ENCODE results near the gene ERF. TPM values are rescaled to one million over a fixed set of nuclear protein-coding genes. Genes with fewer than 3 reads are reported as not detected.

ERF gene
- total RNA-seq, 2 experiments from 2014 or later = 56.5 to 57.9 TPM

GRCh38 chr19:42233678-42234292 lies 21.1 kb downstream of the ERF start:
- peak overlapping the region; percentile 41 for H3K27ac Mint-ChIP-seq
- peaks cover 60% of the 10 kb centered on the region for H3K36me3 Mint-ChIP-seq (ENCODE audit: low read depth)
- H3K4me3 Mint-ChIP-seq = no peak overlapping the region
- no peak for DNase-seq
- POLR2A ChIA-PET = no interaction called here
- peaks cover 22% of the 10 kb centered on the region for H3K4me1 Mint-ChIP-seq
- no peaks in the 10 kb centered on the region for H3K27me3 Mint-ChIP-seq
- CTCF ChIA-PET = interaction anchor here (0.6 to 3.1 kb wide), 5 partner anchors 9 to 46 kb away, joined by 3 to 11 read pairs (median 6); partner anchors contain the start of gene GSK3A
- H3K9me3 Mint-ChIP-seq = no peaks in the 10 kb centered on the region

- Mint-ChIP-seq H3K27ac (no peak overlapping the region), H3K4me1 (peaks cover 24% of the 10 kb centered on the region), H3K27me3 (no peaks in the 10 kb centered on the region), H3K9me3 (no peaks in the 10 kb centered on the region), H3K36me3 (ENCODE audit: low read depth) (peaks cover 62% of the 10 kb centered on the region), H3K4me3 (no peak overlapping the region)
- ChIA-PET CTCF (interaction anchor here (1.7 to 3.1 kb wide), 2 partner anchors 10 to 46 kb away, joined by 6 to 11 read pairs; partner anchors contain the start of gene GSK3A), POLR2A (no interaction called here)
- no peak for DNase-seq
Measured at GRCh38 chr19:42233106-42233505, 21.8 kb downstream of the ERF start.

GRCh38 chr19:42232435-42232834 lies 22.5 kb downstream of the ERF start:
- Mint-ChIP-seq H3K9me3 (no peaks in the 10 kb centered on the region), H3K27ac (no peak overlapping the region), H3K27me3 (no peaks in the 10 kb centered on the region), H3K36me3 (ENCODE audit: low read depth) (peaks cover 66% of the 10 kb centered on the region), H3K4me3 (no peak overlapping the region), H3K4me1 (peaks cover 25% of the 10 kb centered on the region)
- CTCF ChIA-PET = interaction anchor here (3.1 kb wide), 1 partner anchor 10 kb away, joined by 11 read pairs; the partner anchor contains the start of gene GSK3A
- POLR2A ChIA-PET = no interaction called here
- no peak for DNase-seq

- Mint-ChIP-seq H3K36me3 (ENCODE audit: low read depth) (peaks cover 61% of the 10 kb centered on the region), H3K4me3 (no peak overlapping the region), H3K4me1 (peaks cover 28% of the 10 kb centered on the region), H3K9me3 (no peaks in the 10 kb centered on the region), H3K27me3 (no peaks in the 10 kb centered on the region), H3K27ac (no peak overlapping the region)
- no peak for DNase-seq
- POLR2A ChIA-PET = no interaction called here
- CTCF ChIA-PET = interaction anchor here (4.0 kb wide), 1 partner anchor 13 kb away, joined by 12 read pairs; the partner anchor contains the start of gene GSK3A
Measured at GRCh38 chr19:42230571-42230970, 24.4 kb downstream of the ERF start.

GRCh38 chr19:42229855-42230351 lies 25.0 kb downstream of the ERF start:
- Mint-ChIP-seq H3K4me3 (no peak overlapping the region), H3K27ac (peak overlapping the region; percentile 85), H3K27me3 (no peaks in the 10 kb centered on the region), H3K9me3 (no peaks in the 10 kb centered on the region), H3K4me1 (peaks cover 28% of the 10 kb centered on the region), H3K36me3 (ENCODE audit: low read depth) (peaks cover 57% of the 10 kb centered on the region)
- no peak for DNase-seq
- POLR2A ChIA-PET = no interaction called here
- CTCF ChIA-PET = interaction anchor here (4.0 kb wide), 1 partner anchor 14 kb away, joined by 12 read pairs; the partner anchor contains the start of gene GSK3A

GRCh38 chr19:42229301-42229854 lies 25.6 kb downstream of the ERF start:
- CTCF ChIA-PET = interaction anchor here (4.0 kb wide), 1 partner anchor 15 kb away, joined by 12 read pairs; the partner anchor contains the start of gene GSK3A

GRCh38 chr19:42228641-42229040 lies 26.3 kb downstream of the ERF start:
- Mint-ChIP-seq H3K27me3 (no peaks in the 10 kb centered on the region), H3K27ac (no peak overlapping the region), H3K9me3 (no peaks in the 10 kb centered on the region), H3K4me3 (no peak overlapping the region), H3K4me1 (peaks cover 31% of the 10 kb centered on the region), H3K36me3 (ENCODE audit: low read depth) (peaks cover 60% of the 10 kb centered on the region)
- ChIA-PET CTCF (interaction anchor here (0.6 to 4.0 kb wide), 2 partner anchors 15 to 172 kb away, joined by 4 to 12 read pairs; partner anchors contain the start of gene GSK3A), POLR2A (interaction anchor here (0.6 kb wide), 2 partner anchors 158 to 1055 kb away, joined by 3 to 6 read pairs; no protein-coding TSS in a partner anchor)
- no peak for DNase-seq

More at GRCh38 chr19:42229301-42229854, 25.6 kb downstream of the ERF start:
- POLR2A ChIA-PET = no interaction called here
- no peak overlapping the region for H3K4me3 Mint-ChIP-seq
- H3K4me1 Mint-ChIP-seq = peaks cover 28% of the 10 kb centered on the region
- H3K27me3 Mint-ChIP-seq = no peaks in the 10 kb centered on the region
- no peak for DNase-seq
- H3K9me3 Mint-ChIP-seq = no peaks in the 10 kb centered on the region
- peak overlapping the region; percentile 85 for H3K27ac Mint-ChIP-seq
- peaks cover 61% of the 10 kb centered on the region for H3K36me3 Mint-ChIP-seq (ENCODE audit: low read depth)

GRCh38 chr19:42226886-42227285 lies 28.0 kb downstream of the ERF start:
- CTCF ChIA-PET = interaction anchor here (0.5 to 4.0 kb wide), 3 partner anchors 17 to 37 kb away, joined by 3 to 12 read pairs (median 3); partner anchors contain the start of gene GSK3A
- POLR2A ChIA-PET = no interaction called here
- H3K4me1 Mint-ChIP-seq = peaks cover 41% of the 10 kb centered on the region
- peak overlapping the region; percentile 76 for H3K27ac Mint-ChIP-seq
- H3K36me3 Mint-ChIP-seq (ENCODE audit: low read depth) = peaks cover 52% of the 10 kb centered on the region
- H3K27me3 Mint-ChIP-seq = no peaks in the 10 kb centered on the region
- H3K4me3 Mint-ChIP-seq = no peak overlapping the region
- no peak for DNase-seq
- no peaks in the 10 kb centered on the region for H3K9me3 Mint-ChIP-seq

- Mint-ChIP-seq H3K9me3 (no peaks in the 10 kb centered on the region), H3K27ac (no peak overlapping the region), H3K4me3 (no peak overlapping the region), H3K4me1 (peaks cover 41% of the 10 kb centered on the region), H3K27me3 (no peaks in the 10 kb centered on the region), H3K36me3 (ENCODE audit: low read depth) (peaks cover 44% of the 10 kb centered on the region)
- POLR2A ChIA-PET = no interaction called here
- DNase-seq = no peak
- CTCF ChIA-PET = interaction anchor here (1.0 to 1.4 kb wide), 3 partner anchors 10 to 54 kb away, joined by 3 to 4 read pairs (median 3); no protein-coding TSS in a partner anchor
Measured at GRCh38 chr19:42225718-42226292, 29.1 kb downstream of the ERF start.

GRCh38 chr19:42224940-42225717 lies 29.8 kb downstream of the ERF start:
- DNase-seq = no peak
- ChIA-PET CTCF (interaction anchor here (1.2 to 1.4 kb wide), 2 partner anchors 11 to 55 kb away, joined by 3 to 4 read pairs; no protein-coding TSS in a partner anchor), POLR2A (no interaction called here)
- no peak overlapping the region for H3K27ac Mint-ChIP-seq
- no peaks in the 10 kb centered on the region for H3K27me3 Mint-ChIP-seq
- H3K4me3 Mint-ChIP-seq = no peak overlapping the region
- peaks cover 45% of the 10 kb centered on the region for H3K4me1 Mint-ChIP-seq
- H3K36me3 Mint-ChIP-seq (ENCODE audit: low read depth) = peaks cover 43% of the 10 kb centered on the region
- H3K9me3 Mint-ChIP-seq = no peaks in the 10 kb centered on the region

- Mint-ChIP-seq H3K4me3 (peak overlapping the region; percentile 94), H3K4me1 (peaks cover 56% of the 10 kb centered on the region), H3K27me3 (no peaks in the 10 kb centered on the region), H3K9me3 (no peaks in the 10 kb centered on the region), H3K36me3 (ENCODE audit: low read depth) (peaks cover 31% of the 10 kb centered on the region), H3K27ac (peak overlapping the region; percentile 92)
- DNase-seq = no peak
- POLR2A ChIA-PET = no interaction called here
- CTCF ChIA-PET = no interaction called here
Measured at GRCh38 chr19:42220751-42221097, 34.2 kb downstream of the ERF start.
